Measurements from ENCODE around the gene MBP.

DNA sequence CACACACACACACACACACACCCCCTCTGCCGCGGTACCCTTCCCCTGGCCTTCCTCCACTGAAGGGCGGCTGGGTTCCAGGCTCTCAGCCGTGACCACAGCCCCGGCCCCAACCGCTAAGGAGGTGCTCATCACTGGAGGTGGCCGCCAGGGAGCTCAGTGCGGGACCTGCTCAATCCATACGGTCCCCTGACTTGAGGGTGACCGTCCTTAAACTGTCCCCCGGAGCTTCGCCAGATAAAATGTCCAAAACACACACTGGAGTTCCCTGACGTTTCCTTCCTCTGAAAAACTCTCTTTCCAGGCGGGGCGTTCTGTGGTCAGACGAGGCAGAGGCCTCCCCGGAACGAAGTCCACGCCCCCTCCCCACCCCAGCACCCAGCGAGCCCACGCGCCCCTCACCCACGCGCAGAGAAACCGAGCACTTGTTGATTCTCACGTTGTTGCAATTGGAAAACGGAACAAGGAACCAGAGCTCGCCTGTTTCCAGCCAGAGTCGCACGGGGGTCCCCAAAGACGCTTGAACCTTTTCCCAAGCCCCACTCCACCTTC, 1.4 kb downstream of the MBP start:
- TF ChIP-seq POLR2AphosphoS5 (IDR thresholded peaks at IDR 0.05; ENCODE audit: low read depth): no peak; the same call in 1 of the 2 replicates
- TF ChIP-seq, protein P1, sequence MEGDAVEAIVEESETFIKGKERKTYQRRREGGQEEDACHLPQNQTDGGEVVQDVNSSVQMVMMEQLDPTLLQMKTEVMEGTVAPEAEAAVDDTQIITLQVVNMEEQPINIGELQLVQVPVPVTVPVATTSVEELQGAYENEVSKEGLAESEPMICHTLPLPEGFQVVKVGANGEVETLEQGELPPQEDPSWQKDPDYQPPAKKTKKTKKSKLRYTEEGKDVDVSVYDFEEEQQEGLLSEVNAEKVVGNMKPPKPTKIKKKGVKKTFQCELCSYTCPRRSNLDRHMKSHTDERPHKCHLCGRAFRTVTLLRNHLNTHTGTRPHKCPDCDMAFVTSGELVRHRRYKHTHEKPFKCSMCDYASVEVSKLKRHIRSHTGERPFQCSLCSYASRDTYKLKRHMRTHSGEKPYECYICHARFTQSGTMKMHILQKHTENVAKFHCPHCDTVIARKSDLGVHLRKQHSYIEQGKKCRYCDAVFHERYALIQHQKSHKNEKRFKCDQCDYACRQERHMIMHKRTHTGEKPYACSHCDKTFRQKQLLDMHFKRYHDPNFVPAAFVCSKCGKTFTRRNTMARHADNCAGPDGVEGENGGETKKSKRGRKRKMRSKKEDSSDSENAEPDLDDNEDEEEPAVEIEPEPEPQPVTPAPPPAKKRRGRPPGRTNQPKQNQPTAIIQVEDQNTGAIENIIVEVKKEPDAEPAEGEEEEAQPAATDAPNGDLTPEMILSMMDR (IDR thresholded peaks at IDR 0.05; ENCODE audit: insufficient read depth, low read length): no peak
- TF ChIP-seq, protein P2, sequence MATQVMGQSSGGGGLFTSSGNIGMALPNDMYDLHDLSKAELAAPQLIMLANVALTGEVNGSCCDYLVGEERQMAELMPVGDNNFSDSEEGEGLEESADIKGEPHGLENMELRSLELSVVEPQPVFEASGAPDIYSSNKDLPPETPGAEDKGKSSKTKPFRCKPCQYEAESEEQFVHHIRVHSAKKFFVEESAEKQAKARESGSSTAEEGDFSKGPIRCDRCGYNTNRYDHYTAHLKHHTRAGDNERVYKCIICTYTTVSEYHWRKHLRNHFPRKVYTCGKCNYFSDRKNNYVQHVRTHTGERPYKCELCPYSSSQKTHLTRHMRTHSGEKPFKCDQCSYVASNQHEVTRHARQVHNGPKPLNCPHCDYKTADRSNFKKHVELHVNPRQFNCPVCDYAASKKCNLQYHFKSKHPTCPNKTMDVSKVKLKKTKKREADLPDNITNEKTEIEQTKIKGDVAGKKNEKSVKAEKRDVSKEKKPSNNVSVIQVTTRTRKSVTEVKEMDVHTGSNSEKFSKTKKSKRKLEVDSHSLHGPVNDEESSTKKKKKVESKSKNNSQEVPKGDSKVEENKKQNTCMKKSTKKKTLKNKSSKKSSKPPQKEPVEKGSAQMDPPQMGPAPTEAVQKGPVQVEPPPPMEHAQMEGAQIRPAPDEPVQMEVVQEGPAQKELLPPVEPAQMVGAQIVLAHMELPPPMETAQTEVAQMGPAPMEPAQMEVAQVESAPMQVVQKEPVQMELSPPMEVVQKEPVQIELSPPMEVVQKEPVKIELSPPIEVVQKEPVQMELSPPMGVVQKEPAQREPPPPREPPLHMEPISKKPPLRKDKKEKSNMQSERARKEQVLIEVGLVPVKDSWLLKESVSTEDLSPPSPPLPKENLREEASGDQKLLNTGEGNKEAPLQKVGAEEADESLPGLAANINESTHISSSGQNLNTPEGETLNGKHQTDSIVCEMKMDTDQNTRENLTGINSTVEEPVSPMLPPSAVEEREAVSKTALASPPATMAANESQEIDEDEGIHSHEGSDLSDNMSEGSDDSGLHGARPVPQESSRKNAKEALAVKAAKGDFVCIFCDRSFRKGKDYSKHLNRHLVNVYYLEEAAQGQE (IDR thresholded peaks at IDR 0.05; ENCODE audit: insufficient replicate concordance, low read depth): peak; percentile 56

Data from HL-60 (cell line).